HepG2 (cell line): ENCODE data around the gene NEURL2. TPM values are rescaled to one million over a fixed set of nuclear protein-coding genes. Genes with fewer than 3 reads are reported as not detected.

Experiments used
- ESRRA ChIP-seq: sonication (generic); formaldehyde crosslinking; IDR thresholded peaks from 2 replicates; pipeline ENCODE4 v1.5.1; 2020; ENCODE audit warnings: mild to moderate bottlenecking, low read depth, missing genetic modification reagents
- FOXC1 ChIP-seq: sonication (generic); formaldehyde crosslinking; IDR thresholded peaks from 2 replicates; pipeline ENCODE4 v1.8.0; 2022; ENCODE audit warnings: mild to moderate bottlenecking, missing genetic modification reagents, borderline replicate concordance
- FOXO1 ChIP-seq: sonication (generic); formaldehyde crosslinking; IDR thresholded peaks from 2 replicates; pipeline ENCODE4 v1.4.0; 2020; ENCODE audit warnings: missing genetic modification reagents
- HINFP ChIP-seq: sonication (generic); formaldehyde crosslinking; IDR thresholded peaks from 2 replicates; pipeline ENCODE4 v1.4.0; 2020; ENCODE audit warnings: low read depth, mild to moderate bottlenecking, missing genetic modification reagents
- POGZ ChIP-seq: sonication (generic); formaldehyde crosslinking; IDR thresholded peaks from 2 replicates; pipeline ENCODE4 v1.4.0; 2020; ENCODE audit warnings: mild to moderate bottlenecking, missing genetic modification reagents
- SNRNP70 ChIP-seq: fragments of 200-400 bp; formaldehyde crosslinking; IDR thresholded peaks from 2 replicates; pipeline ENCODE4 v1.6.1; 2017; ENCODE audit warnings: mild to moderate bottlenecking, low read depth, low read length, moderate library complexity
- SP5 ChIP-seq: IDR thresholded peaks from 2 replicates; pipeline ENCODE4 v1.6.1; 2016; ENCODE audit warnings: low read depth, borderline replicate concordance
- SSRP1 ChIP-seq: IDR thresholded peaks from 2 replicates; pipeline ENCODE4 v1.6.1; 2016; ENCODE audit warnings: control low read depth
- TEAD3 ChIP-seq: optimal IDR thresholded peaks from 2 replicates; pipeline ENCODE3; 2016; ENCODE audit warnings: borderline replicate concordance
- TOPORS ChIP-seq: sonication (generic); formaldehyde crosslinking; IDR thresholded peaks from 2 replicates; pipeline ENCODE4 v1.8.0; 2023; ENCODE audit warnings: mild to moderate bottlenecking, missing genetic modification reagents
- ZBTB1 ChIP-seq: sonication (generic); formaldehyde crosslinking; IDR thresholded peaks from 2 replicates; pipeline ENCODE4 v1.4.0; 2020; ENCODE audit warnings: missing genetic modification reagents, borderline replicate concordance
- ZBTB21 ChIP-seq: sonication (generic); formaldehyde crosslinking; IDR thresholded peaks from 2 replicates; pipeline ENCODE4 v1.4.0; 2020; ENCODE audit warnings: missing genetic modification reagents
- ZBTB7B ChIP-seq: sonication (generic); formaldehyde crosslinking; IDR thresholded peaks from 2 replicates; pipeline ENCODE4 v1.4.0; 2020; ENCODE audit warnings: missing genetic modification reagents
- ZFP90 ChIP-seq: sonication (generic); formaldehyde crosslinking; IDR thresholded peaks from 2 replicates; pipeline ENCODE4 v1.8.0; 2022; ENCODE audit warnings: missing genetic modification reagents, mild to moderate bottlenecking, inconsistent platforms, borderline replicate concordance
- ZKSCAN5 ChIP-seq: sonication (generic); formaldehyde crosslinking; IDR thresholded peaks from 2 replicates; pipeline ENCODE4 v1.5.1; 2020; ENCODE audit warnings: mild to moderate bottlenecking, missing genetic modification reagents
- ZNF256 ChIP-seq: sonication (generic); formaldehyde crosslinking; conservative IDR thresholded peaks from 2 replicates; pipeline ENCODE4 v1.4.0; 2020; ENCODE audit warnings: missing genetic modification reagents
- ZNF34 ChIP-seq: sonication (generic); formaldehyde crosslinking; IDR thresholded peaks from 2 replicates; pipeline ENCODE4 v1.4.0; 2020; ENCODE audit warnings: mild to moderate bottlenecking, missing genetic modification reagents, borderline replicate concordance
- ZNF350 ChIP-seq: sonication (generic); formaldehyde crosslinking; IDR thresholded peaks from 2 replicates; pipeline ENCODE4 v1.4.0; 2020; ENCODE audit warnings: mild to moderate bottlenecking, low read depth, missing genetic modification reagents, borderline replicate concordance
- ZNF547 ChIP-seq: sonication (generic); formaldehyde crosslinking; IDR thresholded peaks from 2 replicates; pipeline ENCODE4 v1.5.1; 2020; ENCODE audit warnings: mild to moderate bottlenecking, missing genetic modification reagents
- ZNF564 ChIP-seq: sonication (generic); formaldehyde crosslinking; IDR thresholded peaks from 2 replicates; pipeline ENCODE4 v1.8.1; 2023; ENCODE audit warnings: mild to moderate bottlenecking, missing genetic modification reagents
- ZNF619 ChIP-seq: sonication (generic); formaldehyde crosslinking; IDR thresholded peaks from 2 replicates; pipeline ENCODE4 v1.4.0; 2020; ENCODE audit warnings: mild to moderate bottlenecking, missing genetic modification reagents
- ZNF776 ChIP-seq: sonication (generic); formaldehyde crosslinking; IDR thresholded peaks from 2 replicates; pipeline ENCODE4 v1.4.0; 2020; ENCODE audit warnings: mild to moderate bottlenecking, missing genetic modification reagents
- polyA plus RNA-seq, 8 experiments: library from polyadenylated mRNA; depleted of rRNA in 3 of 8; stranded (reverse) in 7 of 8; unstranded in 1 of 8; fragments of >200 nt; fragmentation: Illumina TruSeq in 4 of 8; extraction: Trizol in 4 of 8; gene quantifications; 2 replicates each; pipeline versions ENCODE4 v1.2.1 to v1.2.3, GENCODE V29; 2011 to 2016; ENCODE audit warnings: low read depth in 4 of 8, missing spikeins in 1 of 8, mixed read lengths in 1 of 8; ENCODE audit not compliant: insufficient read depth in 1 of 8
- total RNA-seq, 5 experiments: library from RNA; depleted of rRNA; stranded (reverse); fragments of >200 nt; fragmentation: Illumina TruSeq; extraction: Trizol; gene quantifications; 2 replicates each; pipeline ENCODE4 v1.2.3, GENCODE V29; 2016; ENCODE audit warnings: low read depth in 1 of 5
- TF ChIP-seq, protein P1 (sequence below): sonication (generic); formaldehyde crosslinking; IDR thresholded peaks from 2 replicates; pipeline ENCODE4 v1.4.0; 2020; ENCODE audit warnings: mild to moderate bottlenecking, low read depth, missing genetic modification reagents
- TF ChIP-seq, protein P2 (sequence below): sonication (generic); formaldehyde crosslinking; IDR thresholded peaks from 2 replicates; pipeline ENCODE4 v1.5.0; 2020; ENCODE audit warnings: missing genetic modification reagents
- TF ChIP-seq, protein P3 (sequence below): sonication (generic); formaldehyde crosslinking; IDR thresholded peaks from 2 replicates; pipeline ENCODE4 v1.4.0; 2020; ENCODE audit warnings: missing genetic modification reagents
- TF ChIP-seq, protein P4 (sequence below), 2 experiments: fragments of 450-650 bp in 1 of 2; sonication (generic) in 1 of 2; formaldehyde crosslinking; IDR thresholded peaks; 2 replicates each; pipeline versions ENCODE4 v1.5.0 to v1.8.0; 2020 to 2022; ENCODE audit warnings: mild to moderate bottlenecking in 1 of 2, missing genetic modification reagents in 1 of 2

The NEURL2 gene
- total and polyA plus RNA-seq, 2 of the 13 experiments (the other 11 are each of a cell fraction or from before 2014, with no cell fraction given), result 7.2 to 9.7 TPM

DNA sequence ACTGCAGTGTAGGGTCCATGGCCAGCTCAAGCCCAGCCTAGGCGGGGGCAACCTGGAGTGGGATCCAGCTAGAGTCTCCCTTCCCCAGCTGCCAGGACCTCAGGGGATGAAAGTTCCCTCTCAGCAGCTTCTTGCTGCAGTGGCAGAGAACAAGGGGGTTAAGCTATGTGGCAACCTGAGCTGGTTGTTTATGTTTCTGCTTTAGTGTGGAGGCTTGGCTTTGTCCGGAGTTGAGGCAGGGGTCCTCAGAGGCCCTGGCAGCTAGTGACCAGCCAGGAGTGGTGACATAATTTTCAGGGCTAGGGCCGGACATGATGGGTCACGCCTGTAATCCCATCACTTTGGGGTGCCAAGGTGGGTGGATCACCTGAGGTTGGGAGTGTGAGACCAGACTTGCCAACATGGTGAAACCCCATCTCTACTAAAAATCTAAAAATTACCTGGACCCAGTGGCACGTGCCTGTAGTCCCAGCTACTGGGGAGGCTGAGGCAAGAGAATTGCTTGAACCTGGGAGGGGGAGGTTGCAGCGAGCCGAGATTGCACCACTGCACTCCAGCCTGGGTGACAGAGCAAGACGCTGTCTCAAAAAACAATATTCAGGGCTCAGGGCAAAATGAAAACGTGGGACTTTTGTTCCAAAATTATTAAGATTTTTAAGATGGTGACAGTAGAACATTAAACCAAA is 35.0 kb upstream of the NEURL2 start (continued):
- no peak for TF ChIP-seq SSRP1
- TF ChIP-seq, protein P1, sequence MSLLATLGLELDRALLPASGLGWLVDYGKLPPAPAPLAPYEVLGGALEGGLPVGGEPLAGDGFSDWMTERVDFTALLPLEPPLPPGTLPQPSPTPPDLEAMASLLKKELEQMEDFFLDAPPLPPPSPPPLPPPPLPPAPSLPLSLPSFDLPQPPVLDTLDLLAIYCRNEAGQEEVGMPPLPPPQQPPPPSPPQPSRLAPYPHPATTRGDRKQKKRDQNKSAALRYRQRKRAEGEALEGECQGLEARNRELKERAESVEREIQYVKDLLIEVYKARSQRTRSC (CRISPR knock-in tag), result no peak
- TF ChIP-seq SNRNP70, result no peak
- no peak for TF ChIP-seq ZNF564 (CRISPR knock-in tag)
- TF ChIP-seq ZNF350 (CRISPR knock-in tag), result peak; percentile 42; the same call in 1 of the 2 replicates
- no peak; the same call in 1 of the 2 replicates for TF ChIP-seq ZNF619
- TF ChIP-seq FOXC1 (CRISPR knock-in tag), result no peak
- no peak for TF ChIP-seq HINFP (CRISPR knock-in tag)
- TF ChIP-seq FOXO1, result no peak
- TF ChIP-seq TOPORS (CRISPR knock-in tag), result no peak
- TF ChIP-seq ESRRA (CRISPR knock-in tag), result no peak
- TF ChIP-seq ZNF256 (CRISPR knock-in tag), result no peak
- TF ChIP-seq, protein P2, sequence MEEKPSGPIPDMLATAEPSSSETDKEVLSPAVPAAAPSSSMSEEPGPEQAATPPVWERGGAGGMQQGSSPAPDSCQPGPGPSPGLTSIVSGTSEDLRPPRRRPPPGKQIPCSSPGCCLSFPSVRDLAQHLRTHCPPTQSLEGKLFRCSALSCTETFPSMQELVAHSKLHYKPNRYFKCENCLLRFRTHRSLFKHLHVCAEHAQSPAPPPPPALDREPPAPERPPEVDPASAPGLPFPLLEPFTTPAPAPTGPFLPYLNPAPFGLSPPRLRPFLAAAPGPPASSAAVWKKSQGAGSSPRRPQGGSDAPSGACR (CRISPR knock-in tag), result no peak
- no peak for TF ChIP-seq ZKSCAN5 (CRISPR knock-in tag)
- TF ChIP-seq POGZ (CRISPR knock-in tag), result no peak
- TF ChIP-seq, protein P3, sequence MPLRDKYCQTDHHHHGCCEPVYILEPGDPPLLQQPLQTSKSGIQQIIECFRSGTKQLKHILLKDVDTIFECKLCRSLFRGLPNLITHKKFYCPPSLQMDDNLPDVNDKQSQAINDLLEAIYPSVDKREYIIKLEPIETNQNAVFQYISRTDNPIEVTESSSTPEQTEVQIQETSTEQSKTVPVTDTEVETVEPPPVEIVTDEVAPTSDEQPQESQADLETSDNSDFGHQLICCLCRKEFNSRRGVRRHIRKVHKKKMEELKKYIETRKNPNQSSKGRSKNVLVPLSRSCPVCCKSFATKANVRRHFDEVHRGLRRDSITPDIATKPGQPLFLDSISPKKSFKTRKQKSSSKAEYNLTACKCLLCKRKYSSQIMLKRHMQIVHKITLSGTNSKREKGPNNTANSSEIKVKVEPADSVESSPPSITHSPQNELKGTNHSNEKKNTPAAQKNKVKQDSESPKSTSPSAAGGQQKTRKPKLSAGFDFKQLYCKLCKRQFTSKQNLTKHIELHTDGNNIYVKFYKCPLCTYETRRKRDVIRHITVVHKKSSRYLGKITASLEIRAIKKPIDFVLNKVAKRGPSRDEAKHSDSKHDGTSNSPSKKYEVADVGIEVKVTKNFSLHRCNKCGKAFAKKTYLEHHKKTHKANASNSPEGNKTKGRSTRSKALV (CRISPR knock-in tag), result no peak
- TF ChIP-seq ZBTB7B (CRISPR knock-in tag), result 0 out of 2 replicates have a peak, but pooled peaks have one; percentile 55
- no peak for TF ChIP-seq SP5 (CRISPR knock-in tag)
- TF ChIP-seq ZBTB1, result no peak
- no peak for TF ChIP-seq ZBTB21 (CRISPR knock-in tag)
- TF ChIP-seq ZFP90 (CRISPR knock-in tag), result 0 out of 2 replicates have a peak, but pooled peaks have one; percentile 35
- 0 out of 2 replicates have a peak, but pooled peaks have one; percentile 31 for TF ChIP-seq ZNF547 (CRISPR knock-in tag)
- TF ChIP-seq ZNF776 (CRISPR knock-in tag), result no peak
- TF ChIP-seq ZNF34 (CRISPR knock-in tag), result no peak
- TF ChIP-seq, protein P4, sequence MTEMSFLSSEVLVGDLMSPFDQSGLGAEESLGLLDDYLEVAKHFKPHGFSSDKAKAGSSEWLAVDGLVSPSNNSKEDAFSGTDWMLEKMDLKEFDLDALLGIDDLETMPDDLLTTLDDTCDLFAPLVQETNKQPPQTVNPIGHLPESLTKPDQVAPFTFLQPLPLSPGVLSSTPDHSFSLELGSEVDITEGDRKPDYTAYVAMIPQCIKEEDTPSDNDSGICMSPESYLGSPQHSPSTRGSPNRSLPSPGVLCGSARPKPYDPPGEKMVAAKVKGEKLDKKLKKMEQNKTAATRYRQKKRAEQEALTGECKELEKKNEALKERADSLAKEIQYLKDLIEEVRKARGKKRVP (CRISPR knock-in tag; IDR thresholded peaks at IDR 0.05), result no peak
- peak; percentile 19 for TF ChIP-seq TEAD3 (CRISPR knock-in tag)
